NCI-H446 (cell line): ENCODE results near the gene GPA33.
"Not testable (repeated sequence)": the region's sequence is repeated elsewhere in the genome, so short reads cannot be mapped to it uniquely, and the experiment has no call there.

Experiments used
- DNase-seq, 2 experiments: peaks; one replicate each; lab custom pipeline; 2025; lab: John Stamatoyannopoulos, UW

GPA33 gene

DNA sequence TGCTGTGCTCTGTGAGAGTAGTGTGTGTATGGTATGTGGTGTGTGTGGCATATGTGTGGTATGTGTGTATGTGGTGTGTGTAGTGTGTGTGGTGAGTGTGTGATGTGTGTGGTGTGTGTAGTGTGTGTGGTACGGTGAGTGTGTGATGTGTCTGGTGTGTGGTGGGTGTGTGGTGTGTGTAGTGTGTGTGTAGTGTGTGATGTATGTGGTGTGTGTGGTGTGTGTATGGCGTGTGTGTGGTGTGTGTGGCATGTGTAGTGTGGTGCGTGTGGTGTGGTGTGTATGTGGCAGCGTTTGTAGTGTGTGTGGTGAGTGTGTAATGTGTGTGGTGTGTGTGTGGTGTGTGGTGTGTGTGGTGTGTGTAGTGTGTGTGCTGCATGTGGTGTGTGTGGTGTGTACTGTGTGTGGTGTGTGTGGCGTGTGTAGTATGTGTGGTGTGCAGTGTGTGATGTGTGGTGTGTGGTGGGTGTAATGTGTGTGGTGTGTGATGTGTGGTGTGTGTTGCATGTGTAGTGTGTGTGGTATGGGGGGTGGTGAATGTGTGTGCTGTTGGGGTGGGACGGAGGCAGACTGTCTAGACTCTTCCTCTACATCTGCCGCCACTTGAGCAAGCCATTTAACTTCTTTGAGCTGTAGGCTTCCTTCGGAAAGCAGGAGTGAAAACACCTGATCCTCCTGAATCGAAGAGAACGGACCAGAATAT lies 33.5 kb downstream of the GPA33 start:
- DNase-seq: peak in 1 of 2 experiments; percentile 38

DNA sequence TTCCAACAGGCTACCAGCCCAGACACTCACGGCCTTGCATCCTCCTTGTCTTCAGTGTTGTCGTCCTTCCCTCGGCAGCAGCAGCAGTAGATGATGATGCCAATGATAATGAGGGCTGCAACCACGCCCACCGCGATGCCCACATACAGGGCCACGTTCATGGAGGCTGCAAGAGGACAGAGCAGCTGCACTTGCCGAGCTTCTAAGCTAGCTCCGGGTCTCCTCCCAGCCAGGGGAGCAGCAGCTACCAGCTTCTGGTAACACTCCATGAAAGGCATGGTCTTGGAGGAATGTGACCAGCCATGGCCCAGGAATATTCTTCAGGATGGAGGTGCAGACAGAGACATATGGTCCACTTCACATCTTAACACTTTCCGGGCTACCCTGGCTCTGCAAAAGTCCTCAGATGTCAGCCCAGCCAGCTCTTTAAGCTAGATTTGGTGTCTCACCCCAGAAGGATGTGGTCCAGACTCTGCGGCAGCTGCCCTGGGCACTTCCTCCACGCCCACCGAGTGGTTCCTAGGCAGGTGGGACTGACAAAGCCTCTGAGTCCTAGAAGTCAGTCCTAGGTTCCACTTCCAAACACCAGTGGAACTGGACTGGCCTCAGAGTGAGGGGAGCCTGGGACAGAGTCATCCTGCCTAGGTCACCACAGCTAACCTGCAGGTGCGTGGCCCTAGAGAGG lies 35.1 kb downstream of the GPA33 start:
- DNase-seq: no peak

DNA sequence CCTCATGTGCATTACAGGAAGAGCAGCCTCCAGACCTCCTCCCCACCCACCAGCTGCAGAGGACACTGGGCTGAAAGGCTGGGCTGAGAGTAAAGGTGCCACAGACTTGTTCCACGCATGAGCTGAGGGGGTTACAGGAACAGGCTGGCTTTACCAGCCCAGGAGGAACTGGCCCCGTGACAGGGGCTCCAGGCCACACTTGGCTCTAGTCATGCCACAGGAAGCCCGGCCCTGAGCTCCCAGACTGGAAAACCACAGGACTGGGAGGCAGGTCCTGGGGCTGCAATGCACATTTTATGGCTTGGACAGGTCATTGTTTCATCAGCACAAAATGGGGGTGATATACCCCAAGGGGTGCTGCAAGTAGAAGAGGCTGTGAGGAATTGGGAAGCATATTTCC lies 35.6 kb downstream of the GPA33 start:
- DNase-seq: no peak

DNA sequence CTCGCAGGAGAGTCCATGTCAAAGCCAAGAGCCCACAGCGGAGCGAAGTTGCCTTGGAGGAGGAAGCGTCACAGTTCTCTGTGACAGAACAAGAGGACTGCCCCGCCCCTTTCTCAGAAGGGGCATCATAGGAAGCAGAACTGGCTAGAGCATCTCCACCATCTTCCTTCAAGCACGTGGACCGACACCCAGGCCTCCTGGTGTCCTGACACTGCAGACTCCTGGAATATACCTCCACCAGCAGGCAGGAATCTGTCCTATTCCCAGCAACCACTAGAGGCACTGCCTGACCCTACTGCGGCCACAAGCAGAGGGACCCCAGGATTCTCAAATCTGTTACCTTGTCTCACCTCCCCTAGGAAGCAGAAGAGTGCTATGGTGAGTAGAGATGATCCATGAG lies 37.8 kb downstream of the GPA33 start:
- peak in 1 of 2 experiments; percentile 13 for DNase-seq

DNA sequence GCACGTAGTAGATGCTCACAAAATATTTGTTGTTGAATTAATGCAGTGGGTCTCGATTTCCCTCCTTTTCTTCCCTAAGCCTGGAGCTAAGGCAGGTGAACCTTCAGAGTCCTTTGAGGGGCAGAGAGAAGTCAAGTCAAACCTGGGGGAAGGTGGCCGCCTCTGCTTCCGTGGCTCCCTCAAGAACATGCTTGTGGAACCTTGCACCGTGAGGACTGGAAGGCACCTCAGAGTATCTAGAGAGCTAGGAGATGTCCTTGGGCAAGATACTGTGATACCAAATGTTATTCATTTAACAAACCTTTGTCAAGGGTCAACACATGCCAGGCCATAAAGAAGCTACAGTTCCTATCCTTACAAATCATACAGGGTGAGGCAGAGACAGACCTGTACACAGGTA lies 38.3 kb downstream of the GPA33 start:
- no peak for DNase-seq

DNA sequence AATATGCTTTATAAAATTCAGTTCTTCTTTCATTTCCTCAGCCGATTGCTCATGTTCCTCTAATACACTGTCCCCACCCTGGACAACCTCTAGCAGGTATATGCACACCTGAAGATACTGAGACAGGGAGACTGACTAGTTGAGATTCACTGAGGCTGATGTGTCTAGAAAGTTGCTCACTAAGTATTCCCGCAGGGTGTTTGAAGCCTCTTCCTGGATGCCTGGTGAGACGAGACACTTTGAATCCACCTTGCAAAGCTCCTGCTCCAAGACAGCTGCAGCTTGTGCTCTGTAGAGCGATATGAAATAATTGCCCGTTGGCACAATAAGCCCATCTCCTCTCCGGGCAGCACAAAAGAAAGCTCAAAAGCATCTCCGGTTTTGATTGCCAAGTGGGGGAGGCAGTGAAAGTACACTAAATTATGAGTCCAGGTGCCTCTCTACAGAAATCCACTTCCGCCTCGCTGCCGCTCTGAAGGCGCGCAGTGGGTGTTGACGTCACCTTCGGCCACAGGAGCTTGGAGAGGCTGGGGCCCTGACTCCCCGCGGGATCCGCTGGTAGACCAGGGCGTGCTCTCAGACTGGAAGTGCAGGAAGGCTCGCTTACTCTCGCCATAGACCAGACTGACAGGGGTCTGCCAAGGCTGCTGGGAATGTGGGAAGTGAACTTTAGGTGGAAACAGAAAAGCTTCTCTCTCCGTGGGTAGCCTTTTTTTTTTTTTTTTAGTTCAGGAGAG lies 46.3 kb downstream of the GPA33 start:
- peak; percentile 43 to 73 for DNase-seq

DNA sequence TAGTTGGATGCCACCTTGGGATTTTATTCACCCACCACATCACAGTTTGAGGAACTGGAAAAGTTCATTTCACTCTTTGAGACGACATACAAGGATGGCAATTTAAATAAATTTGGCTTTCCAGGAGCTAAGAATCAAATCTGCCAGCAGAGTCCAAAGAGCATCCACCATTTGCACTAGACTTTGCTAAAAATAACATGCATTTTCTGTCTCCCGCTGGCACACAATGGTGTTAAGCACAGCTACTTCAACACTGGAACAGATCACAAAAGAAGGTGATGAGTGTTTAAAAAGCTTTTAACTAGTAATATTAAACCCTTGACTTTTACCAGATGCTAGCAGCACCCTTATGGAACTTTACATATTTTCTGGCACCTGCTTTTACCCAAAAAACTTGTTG lies 56.5 kb downstream of the GPA33 start:
- no peak for DNase-seq

DNA sequence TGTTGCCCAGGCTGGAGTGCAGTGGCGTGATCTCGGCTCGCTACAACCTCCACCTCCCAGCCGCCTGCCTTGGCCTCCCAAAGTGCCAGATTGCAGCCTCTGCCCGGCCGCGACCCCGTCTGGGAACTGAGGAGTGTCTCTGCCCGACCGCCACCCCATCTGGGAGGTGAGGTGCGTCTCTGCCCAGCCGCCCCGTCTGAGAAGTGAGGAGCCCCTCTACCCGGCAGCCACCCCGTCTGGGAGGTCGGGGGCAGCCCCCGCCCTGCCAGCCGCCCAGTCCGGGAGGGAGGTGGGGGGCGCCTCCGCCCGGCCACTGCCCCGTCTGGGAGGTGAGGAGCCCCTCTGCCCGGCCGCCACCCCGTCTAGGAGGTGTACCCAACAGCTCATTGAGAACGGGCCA lies 60.6 kb downstream of the GPA33 start:
- not testable (repeated sequence) for DNase-seq

DNA sequence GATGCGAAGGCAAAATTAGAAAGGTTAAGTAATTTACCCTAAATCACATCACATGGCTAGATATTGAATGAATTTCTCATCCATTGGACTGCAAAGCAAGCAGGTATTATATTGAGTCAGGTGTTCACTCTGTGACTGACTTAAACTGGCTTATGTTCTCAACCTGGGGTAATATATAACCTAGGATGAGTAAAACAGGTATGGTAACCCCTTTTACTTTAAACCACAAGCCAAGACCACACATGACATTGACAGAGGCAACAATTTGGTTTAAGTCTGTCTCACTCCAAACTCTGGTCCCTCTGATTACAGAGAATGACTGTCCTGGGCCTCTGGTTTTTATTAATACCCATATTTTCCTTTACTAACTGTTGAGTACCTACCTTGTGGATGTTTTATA lies 67.8 kb downstream of the GPA33 start:
- DNase-seq: no peak

DNA sequence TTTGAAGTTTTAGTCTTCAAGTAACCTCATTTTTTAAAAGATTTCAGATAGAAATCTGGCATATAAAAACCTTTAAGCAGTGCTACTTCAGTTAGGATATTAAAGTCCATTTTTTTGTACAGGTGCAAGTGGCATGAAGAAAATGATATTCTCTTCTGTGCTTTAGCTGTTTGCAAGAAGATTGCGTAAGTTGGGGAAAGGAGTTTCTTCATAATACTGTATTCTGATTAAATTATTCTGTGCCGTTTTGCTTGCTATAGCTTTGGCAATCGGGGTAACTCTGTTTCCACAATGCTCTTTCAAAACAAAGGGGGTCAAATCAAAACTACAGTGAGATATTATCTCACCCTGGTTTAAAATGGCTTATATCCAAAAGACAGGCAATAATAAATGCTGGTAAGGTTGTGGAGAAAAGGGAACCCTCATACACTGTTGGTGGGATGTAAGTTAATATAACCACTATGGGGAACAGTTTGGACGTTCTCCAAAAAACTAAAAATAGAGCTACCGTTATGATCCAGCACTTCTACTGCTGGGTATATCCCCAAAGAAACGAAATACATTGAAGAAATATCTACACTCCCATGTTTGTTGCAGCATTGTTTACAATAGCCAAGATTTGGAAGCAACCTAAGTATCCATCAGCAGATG lies 74.0 kb downstream of the GPA33 start:
- DNase-seq: no peak

DNA sequence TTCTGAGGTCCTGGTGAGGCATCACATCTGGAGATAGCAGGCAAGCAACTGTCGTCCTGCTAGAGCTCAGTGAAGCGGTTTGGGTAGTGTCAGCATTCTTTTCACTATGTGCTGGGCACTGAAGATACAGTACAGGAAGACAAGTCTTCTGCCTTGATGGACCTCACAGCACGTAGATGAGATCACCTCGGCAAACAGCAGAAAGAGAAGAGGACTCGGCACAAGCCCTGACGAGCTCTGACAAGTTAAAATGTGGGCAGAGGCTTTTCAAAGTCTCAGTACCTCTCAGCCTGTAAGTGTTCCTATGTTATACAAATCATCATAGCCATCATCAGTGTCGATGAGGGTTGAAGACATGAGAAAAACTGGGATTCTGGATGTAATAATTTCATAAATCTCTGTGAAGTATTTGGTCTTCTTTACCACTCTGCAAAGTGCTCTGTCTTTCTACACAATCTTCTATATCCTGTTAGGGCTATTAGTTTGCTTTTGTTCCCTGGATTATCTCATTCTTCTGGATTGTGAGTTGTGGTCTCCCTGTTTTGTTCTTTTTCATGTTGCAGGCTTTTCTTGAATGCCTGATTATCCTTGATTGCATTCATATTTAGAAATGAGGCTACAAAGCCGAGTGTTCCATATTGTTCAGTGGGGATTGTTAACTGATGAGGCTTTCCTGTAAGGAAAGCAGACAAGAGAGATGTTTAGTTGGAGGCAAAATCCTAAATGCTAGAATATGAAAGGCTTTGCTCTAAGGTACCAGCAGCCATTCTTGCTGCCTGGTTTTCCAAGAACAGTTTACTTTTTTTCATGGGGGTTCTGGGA lies 76.9 kb downstream of the GPA33 start:
- no peak for DNase-seq

DNA sequence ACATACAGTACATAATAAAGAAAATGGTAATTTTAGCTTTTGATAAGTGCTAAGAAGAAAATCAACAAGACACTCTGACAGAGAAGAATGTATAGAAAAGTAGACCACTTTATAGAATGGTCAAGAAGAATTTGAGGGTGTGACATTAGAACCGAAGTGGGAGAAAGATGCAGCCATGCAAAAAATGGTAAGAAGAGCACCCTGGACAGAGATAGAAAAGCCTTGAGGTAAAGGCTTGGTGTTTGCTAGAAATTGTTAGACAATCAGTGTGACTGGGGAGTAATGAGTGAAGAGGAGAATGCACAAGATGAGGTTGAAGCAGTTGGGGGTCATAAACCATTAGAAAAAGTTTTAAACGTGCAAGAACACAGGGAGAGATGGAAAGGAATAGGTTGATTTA lies 77.6 kb downstream of the GPA33 start:
- DNase-seq: no peak

DNA sequence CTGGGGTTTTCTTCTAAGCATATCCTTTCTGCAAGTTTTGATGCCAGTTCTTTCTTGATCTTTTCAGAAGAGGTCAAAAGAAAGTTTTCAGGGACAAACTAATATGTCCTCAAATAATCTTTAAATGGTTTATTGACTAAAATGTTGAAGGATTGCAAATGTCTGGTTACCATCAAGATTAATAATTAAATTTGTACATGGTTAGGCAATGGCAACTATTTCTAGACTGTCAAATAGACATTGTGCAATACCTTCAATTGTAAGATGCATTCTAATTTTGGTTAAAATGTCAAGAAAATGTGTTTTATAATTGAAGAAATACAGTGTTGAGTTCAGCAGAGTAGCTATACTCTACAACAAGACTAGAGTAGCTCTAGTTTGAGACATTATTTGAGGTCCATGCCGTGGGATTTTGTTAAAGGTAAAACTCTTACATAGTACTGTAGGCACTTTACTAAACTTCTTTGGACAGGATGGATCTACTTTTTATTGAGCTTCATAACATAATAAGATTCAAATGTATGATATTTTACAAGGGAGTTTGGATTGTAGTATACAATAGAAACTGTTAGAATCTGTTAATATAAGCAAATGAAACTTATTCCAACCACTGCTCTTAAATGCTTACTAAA lies 78.5 kb downstream of the GPA33 start:
- DNase-seq: no peak

DNA sequence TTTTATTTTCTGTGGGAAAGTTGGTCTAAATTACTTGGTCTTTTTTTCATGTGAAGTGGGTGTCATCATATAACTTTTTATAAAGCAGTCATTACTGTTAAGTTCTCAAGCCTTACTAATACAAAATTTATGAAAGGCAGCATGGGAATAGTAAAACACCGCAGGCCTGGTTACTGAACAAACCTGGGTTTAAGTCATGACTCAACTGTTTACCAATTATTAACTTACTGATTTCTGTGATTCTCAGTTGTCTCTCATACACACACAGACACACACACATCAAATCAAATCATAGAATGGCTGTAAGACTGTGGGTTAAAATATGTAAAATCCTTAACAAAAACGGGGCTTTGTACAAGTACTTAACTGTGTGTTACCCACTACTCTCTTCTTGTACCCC lies 86.5 kb downstream of the GPA33 start:
- DNase-seq: no peak
